GM18861 (cell line): ENCODE results near the gene RELL1.

ENCODE experiments used
- ATAC-seq: cut with Tn5 transposase; IDR thresholded peaks from one replicate; pipeline ENCODE4 v1.9.1; 2021; ENCODE audit not compliant: unreplicated experiment

The RELL1 gene

GRCh38 chr4:37667197-37668100 lies 18.7 kb downstream of the RELL1 start:
- no peak for ATAC-seq

GRCh38 chr4:37666625-37667071 lies 19.5 kb downstream of the RELL1 start:
- no peak for ATAC-seq

- no peak for ATAC-seq
Measured at GRCh38 chr4:37665333-37666320, 20.5 kb downstream of the RELL1 start.

- ATAC-seq = no peak
Measured at GRCh38 chr4:37664696-37665095, 21.5 kb downstream of the RELL1 start.

GRCh38 chr4:37663552-37663951 lies 22.6 kb downstream of the RELL1 start:
- ATAC-seq = no peak

- no peak for ATAC-seq
Measured at GRCh38 chr4:37662861-37663390, 23.2 kb downstream of the RELL1 start.

GRCh38 chr4:37662251-37662650 lies 23.9 kb downstream of the RELL1 start:
- ATAC-seq = no peak

- ATAC-seq = no peak
Measured at GRCh38 chr4:37661772-37662171, 24.4 kb downstream of the RELL1 start.

GRCh38 chr4:37659696-37660095 lies 26.5 kb downstream of the RELL1 start:
- no peak for ATAC-seq

- no peak for ATAC-seq
Measured at GRCh38 chr4:37656649-37657048, 29.5 kb downstream of the RELL1 start.

GRCh38 chr4:37653601-37654000 lies 32.6 kb downstream of the RELL1 start:
- no peak for ATAC-seq

- ATAC-seq = no peak
Measured at GRCh38 chr4:37652747-37653527, 33.2 kb downstream of the RELL1 start.

- ATAC-seq = no peak
Measured at GRCh38 chr4:37651781-37652377, 34.3 kb downstream of the RELL1 start.

- ATAC-seq = no peak
Measured at GRCh38 chr4:37650481-37650880, 35.7 kb downstream of the RELL1 start.

- ATAC-seq = no peak
Measured at GRCh38 chr4:37649268-37649667, 36.9 kb downstream of the RELL1 start.

- ATAC-seq = no peak
Measured at GRCh38 chr4:37648084-37648817, 37.9 kb downstream of the RELL1 start.

GRCh38 chr4:37646247-37646646 lies 39.9 kb downstream of the RELL1 start:
- ATAC-seq = no peak

- no peak for ATAC-seq
Measured at GRCh38 chr4:37645736-37646135, 40.4 kb downstream of the RELL1 start.

GRCh38 chr4:37644962-37645361 lies 41.2 kb downstream of the RELL1 start:
- ATAC-seq = no peak
